Astrocyte of the spinal cord (primary cell): ENCODE results near the gene LRP1B.

Source experiments
- DNase-seq: peaks from one replicate; pipeline ENCODE4 v3.0.0; 2011; ENCODE audit warnings: low read depth, low spot score
- H3K4me3 ChIP-seq: 2 replicates; pipeline ENCODE4 v1.5.1; 2011; ENCODE audit warnings: low read depth, mild to moderate bottlenecking, low read length, moderate library complexity
- in situ Hi-C: cut with HindIII; loops from 2 replicates; pipeline ENCODE4 v1.10.0; 2017; ENCODE audit warnings: low sequenced_read_pairs
- TF ChIP-seq, protein P1 (sequence below): IDR thresholded peaks from 2 replicates; pipeline ENCODE4 v1.5.1; 2012; ENCODE audit warnings: low read depth, mild to moderate bottlenecking, low read length, inconsistent platforms

LRP1B gene

DNA sequence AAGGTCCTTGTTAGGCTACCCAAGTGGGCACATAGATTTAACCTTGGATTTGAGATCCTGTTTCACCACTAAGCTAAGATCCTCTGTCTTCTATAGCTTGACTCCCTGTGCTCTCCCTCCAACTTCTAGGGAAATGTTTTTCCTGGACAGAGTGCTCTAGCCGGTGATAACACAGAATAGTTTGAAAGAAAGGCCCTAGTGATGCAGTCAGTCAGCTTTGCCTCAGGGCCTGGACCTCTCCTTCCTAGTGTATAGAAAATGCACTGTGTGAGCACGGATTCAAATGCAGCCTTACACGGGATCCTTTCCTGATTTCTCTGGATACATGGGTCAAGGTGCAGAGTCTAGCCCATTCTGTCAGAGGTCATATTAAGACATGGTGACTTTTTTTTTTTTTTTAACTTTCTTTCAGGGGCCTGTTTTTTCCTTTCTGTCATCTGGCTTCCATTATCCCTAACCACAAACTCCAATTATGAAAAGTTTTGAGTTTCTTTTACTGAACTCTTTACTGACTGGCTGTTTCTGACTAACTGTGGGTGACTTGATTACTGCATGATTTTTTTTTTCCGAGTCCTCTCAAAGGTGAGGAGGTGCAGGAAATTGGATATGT, 122.6 kb downstream of the LRP1B start:
- TF ChIP-seq, protein P1, sequence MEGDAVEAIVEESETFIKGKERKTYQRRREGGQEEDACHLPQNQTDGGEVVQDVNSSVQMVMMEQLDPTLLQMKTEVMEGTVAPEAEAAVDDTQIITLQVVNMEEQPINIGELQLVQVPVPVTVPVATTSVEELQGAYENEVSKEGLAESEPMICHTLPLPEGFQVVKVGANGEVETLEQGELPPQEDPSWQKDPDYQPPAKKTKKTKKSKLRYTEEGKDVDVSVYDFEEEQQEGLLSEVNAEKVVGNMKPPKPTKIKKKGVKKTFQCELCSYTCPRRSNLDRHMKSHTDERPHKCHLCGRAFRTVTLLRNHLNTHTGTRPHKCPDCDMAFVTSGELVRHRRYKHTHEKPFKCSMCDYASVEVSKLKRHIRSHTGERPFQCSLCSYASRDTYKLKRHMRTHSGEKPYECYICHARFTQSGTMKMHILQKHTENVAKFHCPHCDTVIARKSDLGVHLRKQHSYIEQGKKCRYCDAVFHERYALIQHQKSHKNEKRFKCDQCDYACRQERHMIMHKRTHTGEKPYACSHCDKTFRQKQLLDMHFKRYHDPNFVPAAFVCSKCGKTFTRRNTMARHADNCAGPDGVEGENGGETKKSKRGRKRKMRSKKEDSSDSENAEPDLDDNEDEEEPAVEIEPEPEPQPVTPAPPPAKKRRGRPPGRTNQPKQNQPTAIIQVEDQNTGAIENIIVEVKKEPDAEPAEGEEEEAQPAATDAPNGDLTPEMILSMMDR, result no peak
- peak; percentile 47 for DNase-seq
- H3K4me3 ChIP-seq, result no peak overlapping the region
- in situ Hi-C loops, result no loop called here

DNA sequence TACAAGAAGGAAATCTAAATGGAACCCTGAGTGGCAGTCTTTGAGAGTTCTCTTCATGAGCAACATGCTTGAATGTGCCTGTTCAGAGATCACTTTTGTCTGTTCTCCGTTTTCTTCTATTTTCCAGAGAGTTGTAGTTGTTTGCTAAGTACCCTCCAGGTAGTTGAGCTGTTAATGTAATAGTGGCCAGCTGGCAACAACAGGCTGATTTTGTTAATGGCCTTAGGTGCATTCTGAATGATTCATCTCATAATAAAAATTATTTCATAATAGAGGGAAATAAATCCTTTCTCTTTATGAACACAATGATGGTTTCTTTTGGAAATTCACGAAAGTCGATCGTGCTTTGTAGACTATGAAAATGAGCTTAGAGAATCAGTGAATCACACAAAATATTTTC, 136.8 kb downstream of the LRP1B start:
- TF ChIP-seq, protein P1, result no peak
- no peak for DNase-seq
- H3K4me3 ChIP-seq, result no peak overlapping the region
- in situ Hi-C loops, result no loop called here

DNA sequence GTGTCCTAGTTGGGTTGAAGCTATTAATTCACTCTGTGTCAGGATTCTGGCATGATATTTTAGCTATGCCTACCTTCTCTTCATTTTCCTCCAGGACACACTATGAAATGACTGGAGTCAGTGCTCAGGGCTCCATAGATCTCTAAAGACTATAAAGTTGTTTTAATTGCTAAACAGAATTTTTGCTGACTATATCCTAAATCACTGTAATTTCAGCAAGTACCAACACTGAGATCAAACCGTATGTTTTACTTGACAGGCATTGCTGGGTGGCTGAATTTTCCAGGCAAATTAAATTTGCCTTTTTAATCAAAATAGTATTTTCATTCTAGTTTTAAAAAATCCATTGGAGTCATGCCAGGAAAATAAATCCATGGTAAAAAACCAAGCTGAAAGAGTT, 138.1 kb downstream of the LRP1B start:
- no peak overlapping the region for H3K4me3 ChIP-seq
- in situ Hi-C loops, result no loop called here
- TF ChIP-seq, protein P1, result no peak
- DNase-seq, result no peak

DNA sequence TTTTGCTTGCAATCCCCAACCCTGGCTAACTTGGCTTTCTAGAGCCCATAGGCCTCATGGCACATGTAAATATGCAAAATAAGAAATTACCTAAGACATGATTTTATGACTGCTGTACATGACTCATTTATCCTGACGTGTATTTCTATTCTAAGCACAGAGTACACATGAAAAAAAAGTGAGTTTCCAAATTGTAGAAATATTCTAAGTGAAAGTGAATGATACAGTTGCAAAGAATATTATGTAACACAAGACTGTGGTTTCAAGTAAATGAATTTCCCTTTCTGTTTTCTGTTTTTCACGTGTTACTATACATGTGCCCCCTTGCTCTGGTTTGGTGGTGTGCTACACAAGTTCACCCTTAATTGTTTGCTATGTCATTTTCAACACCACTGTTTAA, 162.4 kb downstream of the LRP1B start:
- in situ Hi-C loops, result no loop called here
- peak; percentile 25 for DNase-seq
- H3K4me3 ChIP-seq, result no peak overlapping the region
- TF ChIP-seq, protein P1, result no peak

DNA sequence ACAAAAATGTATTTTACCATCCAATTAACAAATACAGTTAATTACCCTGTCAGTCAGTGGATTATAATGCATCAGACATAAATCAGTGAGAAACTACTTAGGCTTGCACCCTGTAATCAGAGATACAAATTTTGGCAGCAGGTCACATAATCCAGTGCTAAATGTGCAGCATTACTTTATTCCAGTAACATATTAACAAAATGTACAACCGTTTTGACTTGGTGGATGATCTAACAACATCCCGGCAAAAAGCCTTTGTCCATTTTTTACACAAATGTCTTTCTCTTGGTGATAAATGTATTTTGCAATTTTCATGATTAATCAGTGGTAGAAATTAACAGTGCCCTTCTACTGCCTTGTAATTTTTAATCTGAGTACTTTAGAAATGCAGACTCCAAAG, 162.8 kb downstream of the LRP1B start:
- TF ChIP-seq, protein P1, result no peak
- no peak overlapping the region for H3K4me3 ChIP-seq
- in situ Hi-C loops, result no loop called here
- DNase-seq, result no peak

DNA sequence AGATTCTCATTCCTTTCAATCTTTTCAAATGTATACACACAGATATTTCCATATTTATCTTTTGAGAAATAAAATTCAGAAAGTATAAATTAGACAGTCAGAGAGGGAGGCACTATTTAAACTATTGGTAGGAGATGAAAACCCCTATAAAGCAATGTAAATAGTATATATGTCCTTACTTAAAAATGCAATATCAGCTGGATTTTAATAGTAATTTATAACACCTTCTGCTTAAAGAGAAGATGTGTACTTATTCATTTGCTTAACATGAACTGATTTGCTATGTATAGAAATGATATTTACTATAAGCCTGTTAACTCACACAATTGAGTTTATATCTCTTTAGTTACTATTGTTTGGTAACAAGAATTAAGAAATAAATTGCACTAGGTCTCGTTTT, 163.3 kb downstream of the LRP1B start:
- no peak for DNase-seq
- in situ Hi-C loops, result no loop called here
- TF ChIP-seq, protein P1, result no peak
- H3K4me3 ChIP-seq, result no peak overlapping the region

DNA sequence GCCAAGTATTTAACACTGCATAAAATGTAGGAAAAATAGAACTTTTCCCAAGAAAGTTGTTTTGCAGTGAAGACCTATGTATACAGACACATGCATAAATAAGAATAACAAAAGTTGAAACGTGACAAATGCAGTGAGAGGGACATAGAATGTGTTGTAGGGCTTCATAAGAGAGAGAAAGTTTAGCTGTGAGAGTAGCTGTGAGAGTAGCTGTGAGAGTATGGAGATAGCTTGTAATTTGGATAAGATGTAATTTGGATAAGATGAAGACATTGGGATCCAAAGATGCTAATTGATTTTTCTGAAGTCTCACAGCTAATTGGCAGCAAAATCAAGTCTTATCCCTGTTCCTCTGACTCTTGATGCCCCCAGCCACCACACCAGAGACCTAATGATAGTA, 170.9 kb downstream of the LRP1B start:
- no peak overlapping the region for H3K4me3 ChIP-seq
- DNase-seq, result no peak
- TF ChIP-seq, protein P1, result no peak
- in situ Hi-C loops, result no loop called here
